ENCODE results near the gene DTHD1.

DNA sequence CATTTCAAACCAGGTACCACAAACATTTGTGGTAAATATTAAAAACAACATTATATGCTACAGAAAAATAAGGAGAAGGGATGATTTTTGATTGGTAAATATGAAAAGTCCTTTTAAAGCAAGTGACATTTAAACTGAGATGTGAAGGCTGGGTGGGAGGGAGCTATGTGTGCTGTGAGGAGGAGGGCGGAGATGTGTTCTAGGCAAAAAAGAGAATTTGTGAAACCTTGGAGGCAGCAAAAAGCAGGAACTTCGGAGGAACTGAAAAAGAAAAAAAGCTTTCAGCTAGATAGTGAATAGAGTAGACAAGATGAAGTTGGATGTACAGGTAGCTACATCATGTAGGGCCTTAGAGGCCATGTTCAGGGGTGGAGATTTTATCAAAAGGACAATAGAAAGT is 27.0 kb upstream of the DTHD1 start:
- TF ChIP-seq CTCF (IDR thresholded peaks at IDR 0.05) (no peak), POLR2AphosphoS5 (IDR thresholded peaks at IDR 0.05) (no peak), POLR2A (IDR thresholded peaks at IDR 0.05) (no peak)
